Esophagus muscularis mucosa (tissue), 4 donors: Measurements from ENCODE around the gene RHPN2. TPM values are rescaled to one million over a fixed set of nuclear protein-coding genes. Genes with fewer than 3 reads are reported as not detected.

Experiments
- DNase-seq: peaks from one replicate; pipeline ENCODE4 v3.0.0-alpha.2; 2017; ENCODE audit errors: extremely low spot score
- H3K27ac ChIP-seq, 4 donors: fragments of 200-600 bp; sonication (generic); replicated peaks in 1 of 4; 1 replicate in 3 of 4; 2 replicates in 1 of 4; pipeline ENCODE4 v1.5.1; 2016 to 2019; ENCODE audit warnings: mild to moderate bottlenecking in 1 of 4
- H3K27me3 ChIP-seq, 4 donors: fragments of 200-600 bp; sonication (generic); one replicate each; pipeline versions ENCODE4 v1.5.1 to v1.6.0; 2016 to 2019
- H3K36me3 ChIP-seq, 4 donors: fragments of 200-600 bp; sonication (generic); one replicate each; pipeline ENCODE4 v1.5.1; 2016 to 2019
- H3K4me1 ChIP-seq, 4 donors: fragments of 200-600 bp; sonication (generic); one replicate each; pipeline ENCODE4 v1.5.1; 2016 to 2019
- H3K4me3 ChIP-seq, 4 donors: fragments of 200-600 bp; sonication (generic); 1 replicate in 2 of 4; 2 replicates in 2 of 4; pipeline ENCODE4 v1.5.1; 2016 to 2019; ENCODE audit warnings: mild to moderate bottlenecking in 4 of 4, moderate library complexity in 1 of 4
- H3K9me3 ChIP-seq, 4 donors: fragments of 200-600 bp; sonication (generic); 1 replicate in 3 of 4; 2 replicates in 1 of 4; pipeline ENCODE4 v1.5.1; 2016 to 2019
- EP300 ChIP-seq: sonication (generic); formaldehyde crosslinking; IDR thresholded peaks from one replicate; pipeline ENCODE4 v1.6.1; 2017; ENCODE audit warnings: antibody characterized with exemption
- POLR2A ChIP-seq: fragments of 450-650 bp; IDR thresholded peaks from one replicate; pipeline ENCODE4 v1.6.1; 2017; ENCODE audit warnings: antibody characterized with exemption, moderate library complexity, mild to moderate bottlenecking, low read depth
- POLR2AphosphoS5 ChIP-seq, 2 donors: sonication (generic); formaldehyde crosslinking; IDR thresholded peaks; one replicate each; pipeline ENCODE4 v1.6.1; 2017; ENCODE audit warnings: antibody characterized with exemption in 2 of 2
- WGBS: methylation state at CpG from one replicate; pipeline ENCODE4 v1.1.5; 2018; 5-methylcytosine and 5-hydroxymethylcytosine counted together
- intact Hi-C: fragments of 100-400 bp; cut with DNase I; formaldehyde crosslinking; loops from one replicate; pipeline ENCODE4 v1.15.1; 2023
- total RNA-seq, 4 donors: library from RNA; depleted of rRNA; stranded (reverse); fragments of >200 nt; gene quantifications; one replicate each; pipeline versions ENCODE4 v1.1.0 to v1.2.1, GENCODE V29; 2016
- TF ChIP-seq, protein P1 (sequence below), 3 experiments: fragments of 200-600 bp in 2 of 3; fragments of 450-650 bp in 1 of 3; sonication (generic) in 2 of 3; IDR thresholded peaks; one replicate each; pipeline ENCODE4 v1.5.1; 2017 to 2019; ENCODE audit warnings: antibody characterized with exemption in 3 of 3, mild to moderate bottlenecking in 2 of 3, moderate library complexity in 1 of 3

RHPN2 gene
- total RNA-seq, 4 donors from 2014 or later = 0.75 to 3.7 (median 1.5) TPM

DNA sequence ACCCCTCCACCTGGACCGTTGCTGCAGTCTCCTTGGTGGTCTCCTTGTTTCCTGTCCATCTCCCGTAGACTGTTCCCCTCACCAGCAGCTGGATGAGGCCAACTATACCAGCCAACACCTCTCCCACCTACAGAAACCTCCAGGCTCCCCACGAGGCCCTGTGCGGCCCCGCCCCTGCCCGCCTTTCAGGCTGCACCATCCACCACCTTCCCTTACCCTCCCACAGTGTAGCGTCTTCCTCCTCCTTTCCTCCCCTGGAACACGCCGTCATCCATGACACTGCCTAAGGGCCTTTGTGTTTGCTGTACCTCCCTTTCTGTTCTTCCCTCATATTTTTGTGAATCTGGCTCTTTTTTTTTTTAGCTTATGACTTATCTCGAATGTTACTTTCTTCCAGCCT is 43.5 kb upstream of the RHPN2 start:
- no peaks in the 10 kb centered on the region for H3K27me3 ChIP-seq
- H3K36me3 ChIP-seq = peaks cover 75 to 100% (median 92%) of the 10 kb centered on the region in 4 donors
- H3K27ac ChIP-seq = no peak overlapping the region
- no peak for DNase-seq
- WGBS = 95% methylated on average over 10 of the region's 10 CpGs
- TF ChIP-seq EP300 = no peak
- TF ChIP-seq, protein P1, sequence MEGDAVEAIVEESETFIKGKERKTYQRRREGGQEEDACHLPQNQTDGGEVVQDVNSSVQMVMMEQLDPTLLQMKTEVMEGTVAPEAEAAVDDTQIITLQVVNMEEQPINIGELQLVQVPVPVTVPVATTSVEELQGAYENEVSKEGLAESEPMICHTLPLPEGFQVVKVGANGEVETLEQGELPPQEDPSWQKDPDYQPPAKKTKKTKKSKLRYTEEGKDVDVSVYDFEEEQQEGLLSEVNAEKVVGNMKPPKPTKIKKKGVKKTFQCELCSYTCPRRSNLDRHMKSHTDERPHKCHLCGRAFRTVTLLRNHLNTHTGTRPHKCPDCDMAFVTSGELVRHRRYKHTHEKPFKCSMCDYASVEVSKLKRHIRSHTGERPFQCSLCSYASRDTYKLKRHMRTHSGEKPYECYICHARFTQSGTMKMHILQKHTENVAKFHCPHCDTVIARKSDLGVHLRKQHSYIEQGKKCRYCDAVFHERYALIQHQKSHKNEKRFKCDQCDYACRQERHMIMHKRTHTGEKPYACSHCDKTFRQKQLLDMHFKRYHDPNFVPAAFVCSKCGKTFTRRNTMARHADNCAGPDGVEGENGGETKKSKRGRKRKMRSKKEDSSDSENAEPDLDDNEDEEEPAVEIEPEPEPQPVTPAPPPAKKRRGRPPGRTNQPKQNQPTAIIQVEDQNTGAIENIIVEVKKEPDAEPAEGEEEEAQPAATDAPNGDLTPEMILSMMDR (IDR thresholded peaks at IDR 0.05) = no peak
- TF ChIP-seq POLR2AphosphoS5 (IDR thresholded peaks at IDR 0.05) = no peak
- no peak for TF ChIP-seq POLR2A
- intact Hi-C loops = no loop called here
- H3K4me1 ChIP-seq = no peaks in the 10 kb centered on the region
- H3K9me3 ChIP-seq = no peaks in the 10 kb centered on the region
- no peak overlapping the region for H3K4me3 ChIP-seq

DNA sequence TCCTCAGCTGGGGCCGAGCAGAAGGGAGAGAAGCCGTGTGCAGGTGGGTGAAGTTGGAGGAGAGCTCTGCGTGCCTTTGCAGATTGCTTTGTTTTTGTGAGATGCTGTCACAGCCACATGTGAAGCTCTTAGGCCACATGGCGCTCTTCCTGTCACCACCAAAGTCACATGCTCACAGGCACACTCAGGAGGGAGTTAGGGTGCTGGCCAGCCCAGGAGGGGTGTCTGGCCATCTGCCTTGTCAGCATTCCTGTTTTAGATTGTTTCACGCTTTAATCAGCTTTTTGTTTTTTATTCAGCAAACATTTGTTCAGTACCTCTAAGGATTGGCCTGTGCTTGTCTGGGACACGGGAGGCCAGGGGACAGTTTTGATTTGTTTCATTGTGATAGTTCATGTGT is 38.2 kb upstream of the RHPN2 start:
- H3K36me3 ChIP-seq = peaks cover 63 to 99% (median 88%) of the 10 kb centered on the region in 4 donors

DNA sequence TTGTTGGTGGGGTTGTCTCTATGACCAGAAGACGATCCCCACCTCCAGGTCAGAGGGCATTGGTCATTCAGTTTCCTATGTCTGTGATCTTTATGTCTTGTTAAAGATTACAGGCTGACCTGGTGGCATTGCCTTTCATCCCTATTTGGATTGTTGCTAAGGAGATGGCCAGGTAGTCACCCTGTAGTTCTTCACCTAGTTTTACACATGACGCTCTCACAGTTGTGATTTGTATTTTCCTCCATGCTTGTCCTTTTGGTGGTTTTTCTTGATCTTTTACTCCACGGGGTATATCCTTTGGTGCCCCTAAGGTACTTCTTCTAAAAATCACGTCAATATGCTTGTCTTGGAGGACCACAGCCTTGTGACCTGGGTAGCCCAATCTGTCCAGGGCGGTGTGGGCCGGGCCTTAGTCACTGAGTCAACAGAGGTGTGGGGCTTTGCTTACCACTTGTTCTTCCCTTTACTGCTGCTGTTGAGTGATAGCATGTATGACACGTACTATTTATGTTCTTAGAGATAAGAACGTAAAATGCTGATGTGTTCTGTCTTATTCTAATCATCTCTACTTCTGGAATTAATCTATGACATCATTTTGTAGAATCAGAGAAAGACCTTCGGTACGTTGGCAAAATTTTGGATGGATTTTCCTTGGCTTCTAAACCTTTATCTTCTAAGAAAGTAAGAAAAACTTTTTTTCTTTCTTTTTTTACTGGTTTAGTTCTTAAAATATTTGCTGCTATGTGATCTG is 36.4 kb upstream of the RHPN2 start:
- H3K9me3 ChIP-seq = no peaks in the 10 kb centered on the region
- no peak overlapping the region for H3K4me3 ChIP-seq
- 90% methylated on average over 10 of the region's 10 CpGs for WGBS
- TF ChIP-seq POLR2AphosphoS5 (IDR thresholded peaks at IDR 0.05) = no peak
- no peak for TF ChIP-seq POLR2A
- no peak for TF ChIP-seq EP300
- TF ChIP-seq, protein P1 (IDR thresholded peaks at IDR 0.05) = no peak
- intact Hi-C loops = no loop called here
- H3K27ac ChIP-seq = no peak overlapping the region
- no peaks in the 10 kb centered on the region for H3K27me3 ChIP-seq
- no peak for DNase-seq
- H3K36me3 ChIP-seq = peaks cover 67 to 99% (median 87%) of the 10 kb centered on the region in 4 donors
- no peaks in the 10 kb centered on the region for H3K4me1 ChIP-seq

More for the DNA sequence above, 38.2 kb upstream of the RHPN2 start:
- TF ChIP-seq EP300 (no peak), POLR2AphosphoS5 (IDR thresholded peaks at IDR 0.05) (no peak), POLR2A (no peak)
- TF ChIP-seq, protein P1 (IDR thresholded peaks at IDR 0.05) = no peak
- H3K4me1 ChIP-seq = no peaks in the 10 kb centered on the region
- no peak for DNase-seq
- H3K9me3 ChIP-seq = no peaks in the 10 kb centered on the region
- no peak overlapping the region for H3K27ac ChIP-seq
- intact Hi-C loops = no loop called here
- WGBS = 89% methylated on average over 6 of the region's 6 CpGs
- no peak overlapping the region for H3K4me3 ChIP-seq
- no peaks in the 10 kb centered on the region for H3K27me3 ChIP-seq

DNA sequence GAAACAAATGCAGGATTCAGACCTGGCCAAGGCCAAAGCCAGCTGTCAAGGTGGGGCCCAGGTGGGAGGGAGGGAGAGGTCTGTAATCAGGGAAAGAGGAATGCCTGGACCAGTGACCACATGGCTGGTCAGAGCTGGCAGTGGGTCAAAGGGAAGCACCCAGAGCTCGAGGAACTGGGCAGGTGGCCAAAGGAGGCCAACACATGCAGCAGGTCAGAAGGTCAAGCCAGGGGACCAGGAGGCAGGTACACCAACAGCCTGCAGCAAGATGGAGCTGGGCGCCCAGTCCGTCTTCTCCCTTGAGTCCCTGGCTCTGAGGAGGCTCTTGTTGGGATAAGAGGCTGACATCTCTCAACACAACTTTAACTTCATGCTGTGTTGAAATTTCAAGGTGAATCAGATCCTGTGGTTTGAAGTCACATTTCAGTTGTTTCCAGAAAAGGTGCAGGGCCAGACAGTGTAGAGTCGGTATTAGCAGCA is 33.4 kb upstream of the RHPN2 start:
- Histone ChIP-seq H3K9me3 (no peaks in the 10 kb centered on the region), H3K4me1 (no peaks in the 10 kb centered on the region), H3K27me3 (no peaks in the 10 kb centered on the region), H3K4me3 (no peak overlapping the region), H3K36me3 (peaks cover 81 to 99% (median 94%) of the 10 kb centered on the region in 4 donors), H3K27ac (no peak overlapping the region)
- TF ChIP-seq EP300 (no peak), POLR2AphosphoS5 (IDR thresholded peaks at IDR 0.05) (no peak), POLR2A (no peak)
- TF ChIP-seq, protein P1 (IDR thresholded peaks at IDR 0.05) = no peak
- no peak for DNase-seq
- intact Hi-C loops = no loop called here
- 75% methylated on average over 4 of the region's 4 CpGs for WGBS
